Measurements from ENCODE around the gene ST3GAL5. TPM values are rescaled to one million over a fixed set of nuclear protein-coding genes. Genes with fewer than 3 reads are reported as not detected.
"Not testable (repeated sequence)": the region's sequence is repeated elsewhere in the genome, so short reads cannot be mapped to it uniquely, and the experiment has no call there.

ST3GAL5 gene
- 7.7 TPM for total RNA-seq
- long read RNA-seq, full-length matches to known transcripts: 4 of 6 reads
- long read RNA-seq, partial matches to known transcripts: 1 of 6 reads
- long read RNA-seq, other reads (novel, unspliced or antisense): 1 of 6 reads

GRCh38 chr2:85888684-85889626, at the start of gene ST3GAL5:
Gene ST3GAL5 (minus strand): TSS chr2:85888990. CDS start chr2:85888905, 85 bp downstream.
- ATAC-seq (peak; percentile 86), DNase-seq (peak; percentile 96)
- intact Hi-C loops (cut with micrococcal nuclease): no loop called here

- no peak for DNase-seq
- no peak for ATAC-seq
- intact Hi-C loops (cut with micrococcal nuclease): no loop called here
Observed at GRCh38 chr2:85938456-85938855, 49.7 kb upstream of the ST3GAL5 start.

GRCh38 chr2:85937069-85937439, 48.3 kb upstream of the ST3GAL5 start:
- intact Hi-C loops (cut with micrococcal nuclease): no loop called here
- ATAC-seq (no peak), DNase-seq (no peak)

DNA sequence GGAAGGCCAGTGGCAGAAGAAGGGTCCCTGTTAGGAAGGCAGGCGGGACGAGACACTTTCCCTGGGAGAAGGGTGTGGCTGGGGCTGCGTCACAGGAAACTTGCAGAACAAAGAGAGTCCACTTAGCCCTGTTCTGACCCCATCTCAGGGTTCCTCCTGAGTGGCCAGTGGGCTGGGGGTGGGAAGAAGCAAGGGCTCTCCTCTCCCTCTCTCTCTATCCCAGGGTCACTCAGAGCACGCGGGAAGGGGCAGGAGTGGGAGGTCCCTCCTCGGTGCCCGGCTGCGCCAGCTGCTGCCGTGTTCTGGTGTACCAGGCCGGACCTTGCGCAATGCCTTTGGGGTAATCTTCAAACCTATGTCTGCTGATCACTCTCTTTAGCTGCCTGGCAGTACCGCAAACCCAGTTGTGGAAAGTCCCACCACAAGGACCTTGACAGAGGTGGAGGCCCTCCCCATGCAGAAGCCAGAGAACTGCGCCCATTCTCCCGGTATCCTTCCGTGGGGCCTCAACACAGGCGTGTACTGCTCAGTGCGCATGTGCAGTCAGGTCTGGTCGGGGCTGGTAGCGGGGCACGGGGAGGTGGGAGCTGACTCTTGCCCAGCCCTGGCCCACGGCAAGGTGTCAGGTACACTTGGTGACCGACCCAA, 47.8 kb upstream of the ST3GAL5 start:
- DNase-seq (no peak), ATAC-seq (peak; percentile 23)
- intact Hi-C loops (cut with micrococcal nuclease): no loop called here

DNA sequence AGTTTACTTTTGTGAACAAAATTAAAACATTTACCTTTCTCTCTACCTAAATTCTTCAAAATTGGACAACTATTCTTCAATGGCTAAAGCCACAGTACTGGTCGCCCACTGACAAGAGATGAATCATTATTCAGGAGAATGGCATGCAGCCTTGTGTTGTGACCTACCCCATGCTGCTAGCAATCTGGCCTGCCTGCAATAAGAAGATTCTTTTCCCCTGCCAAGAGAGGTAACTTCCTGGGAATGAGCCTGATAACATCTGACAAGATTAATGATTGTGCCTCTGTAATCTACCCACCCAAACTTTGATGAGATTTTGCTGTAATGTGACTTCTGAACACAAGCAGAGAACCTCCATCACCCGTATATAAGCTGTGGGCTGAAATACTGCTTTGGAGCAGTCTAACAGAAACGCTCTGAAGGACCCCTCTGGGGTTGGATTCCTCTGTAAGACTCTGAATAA, 47.0 kb upstream of the ST3GAL5 start:
- DNase-seq: no peak
- ATAC-seq: no peak
- intact Hi-C loops (cut with micrococcal nuclease): no loop called here

DNA sequence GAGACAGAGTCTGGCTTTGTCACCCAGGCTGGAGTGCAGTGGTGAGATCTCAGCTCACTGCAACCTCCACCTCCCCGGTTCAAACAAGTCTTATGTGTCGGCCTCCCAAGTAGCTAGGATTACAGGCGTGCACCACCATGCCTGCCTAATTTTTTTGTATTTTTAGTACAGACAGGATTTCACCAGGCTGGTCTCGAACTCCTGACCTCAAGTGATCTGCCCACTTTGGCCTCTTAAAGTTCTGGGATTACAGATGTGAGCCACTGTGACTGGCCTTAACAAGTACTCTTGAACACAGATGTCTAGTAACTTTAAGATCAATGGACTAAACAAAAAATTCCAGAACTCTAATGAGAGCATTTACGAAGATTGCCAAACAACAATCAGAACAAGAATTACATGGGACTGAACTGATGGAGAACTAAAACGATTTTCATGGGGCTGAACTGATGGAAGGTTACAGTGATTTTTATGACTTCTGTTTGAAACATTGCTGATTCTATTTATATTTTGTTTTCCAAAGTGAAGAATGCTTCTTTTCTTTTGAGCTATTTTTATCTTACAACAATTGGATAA, 46.5 kb upstream of the ST3GAL5 start:
- DNase-seq (no peak), ATAC-seq (no peak)

DNA sequence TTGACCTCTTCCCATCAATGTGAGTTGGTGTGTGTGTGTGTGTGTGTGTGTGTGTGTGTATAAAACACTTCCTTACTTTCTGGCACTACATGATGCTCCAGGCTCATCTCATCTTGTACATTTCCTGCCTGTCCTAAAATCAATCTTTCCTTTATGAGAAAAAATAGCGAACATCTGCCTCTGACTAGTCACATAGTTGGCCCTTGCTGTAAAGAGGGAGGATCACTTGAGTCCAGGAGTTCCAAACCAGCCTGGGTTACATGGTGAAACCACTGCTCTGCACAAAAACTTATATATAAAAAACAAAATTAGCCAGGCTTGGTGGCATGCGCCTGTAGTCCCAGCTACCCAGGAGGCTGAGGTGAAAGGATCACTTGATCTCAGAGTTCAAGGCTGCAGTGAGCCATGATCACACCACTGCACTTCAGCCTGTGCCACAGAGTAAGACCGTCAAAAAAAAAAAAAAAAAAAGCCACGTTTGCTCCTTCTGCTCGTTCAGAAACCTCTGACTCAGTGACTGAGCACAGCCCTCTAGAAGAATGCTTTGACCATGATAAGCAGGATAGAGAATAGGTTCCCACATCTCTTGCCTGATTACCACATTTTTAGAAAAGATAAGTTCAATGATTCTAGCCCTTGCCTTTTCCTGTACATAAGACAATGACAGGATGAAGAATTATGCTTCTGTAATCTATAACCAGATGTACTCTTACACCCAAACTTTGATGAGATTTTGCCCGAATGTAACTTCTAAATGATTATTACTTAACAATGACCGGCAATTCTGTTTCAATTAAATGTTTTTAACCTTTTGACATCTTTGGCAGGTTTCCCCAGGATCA, 45.2 kb upstream of the ST3GAL5 start:
- DNase-seq (no peak), ATAC-seq (peak; percentile 68)
- intact Hi-C loops (cut with micrococcal nuclease): no loop called here

More for the DNA sequence above, 46.5 kb upstream of the ST3GAL5 start:
- intact Hi-C loops (cut with micrococcal nuclease): no loop called here

- intact Hi-C loops (cut with micrococcal nuclease); ATAC-seq; DNase-seq: not testable (repeated sequence)
Observed at GRCh38 chr2:85931151-85931550, 42.4 kb upstream of the ST3GAL5 start.

- DNase-seq (no peak), ATAC-seq (peak; percentile 11)
- intact Hi-C loops (cut with micrococcal nuclease): no loop called here
Observed at GRCh38 chr2:85930129-85931124, 41.6 kb upstream of the ST3GAL5 start.

DNA sequence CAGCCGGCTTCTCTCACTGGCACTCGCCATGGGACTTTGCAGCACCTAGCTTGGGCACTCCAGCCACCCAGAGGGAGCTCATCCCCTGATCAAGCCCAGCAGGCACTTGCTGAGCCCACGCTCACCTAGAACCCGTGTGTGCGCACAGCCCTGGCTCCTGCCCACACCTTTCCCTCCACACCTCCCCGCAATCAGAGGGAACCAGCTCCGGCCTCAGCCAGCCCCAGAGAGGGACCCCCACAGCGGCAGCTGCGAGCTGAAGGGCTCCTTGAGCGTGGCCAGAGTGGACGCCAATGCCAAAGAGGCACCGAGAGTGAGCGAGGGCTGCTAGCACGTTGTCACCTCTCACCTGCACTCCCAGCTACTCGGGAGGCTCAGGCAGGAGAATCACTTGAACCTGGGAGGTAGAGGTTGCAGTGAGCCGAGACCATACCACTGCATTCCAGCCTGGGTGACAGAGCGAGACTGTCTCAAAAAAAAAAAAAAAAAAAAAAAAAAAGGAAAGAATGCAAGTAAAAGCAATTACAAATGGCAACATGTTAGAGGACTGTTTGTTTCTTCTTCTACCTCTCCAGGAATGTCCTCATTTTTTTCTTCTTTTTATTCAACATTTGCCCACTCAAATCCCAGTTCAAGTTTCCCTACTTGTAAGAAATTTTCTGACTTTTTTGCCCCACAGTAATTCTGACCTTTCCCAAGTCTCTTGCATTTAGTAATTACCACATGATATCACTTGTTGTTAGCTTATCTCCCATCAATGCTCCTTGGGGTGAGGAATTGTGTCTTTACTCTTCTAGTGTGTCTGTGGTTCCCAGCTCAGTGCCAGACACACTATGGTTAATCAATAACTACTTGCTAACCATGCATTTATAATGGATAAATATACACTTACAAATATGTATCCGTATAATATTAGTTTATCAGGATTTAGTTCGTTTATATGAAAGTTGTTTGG, 40.6 kb upstream of the ST3GAL5 start:
- ATAC-seq (no peak), DNase-seq (no peak)
- intact Hi-C loops (cut with micrococcal nuclease): no loop called here

DNA sequence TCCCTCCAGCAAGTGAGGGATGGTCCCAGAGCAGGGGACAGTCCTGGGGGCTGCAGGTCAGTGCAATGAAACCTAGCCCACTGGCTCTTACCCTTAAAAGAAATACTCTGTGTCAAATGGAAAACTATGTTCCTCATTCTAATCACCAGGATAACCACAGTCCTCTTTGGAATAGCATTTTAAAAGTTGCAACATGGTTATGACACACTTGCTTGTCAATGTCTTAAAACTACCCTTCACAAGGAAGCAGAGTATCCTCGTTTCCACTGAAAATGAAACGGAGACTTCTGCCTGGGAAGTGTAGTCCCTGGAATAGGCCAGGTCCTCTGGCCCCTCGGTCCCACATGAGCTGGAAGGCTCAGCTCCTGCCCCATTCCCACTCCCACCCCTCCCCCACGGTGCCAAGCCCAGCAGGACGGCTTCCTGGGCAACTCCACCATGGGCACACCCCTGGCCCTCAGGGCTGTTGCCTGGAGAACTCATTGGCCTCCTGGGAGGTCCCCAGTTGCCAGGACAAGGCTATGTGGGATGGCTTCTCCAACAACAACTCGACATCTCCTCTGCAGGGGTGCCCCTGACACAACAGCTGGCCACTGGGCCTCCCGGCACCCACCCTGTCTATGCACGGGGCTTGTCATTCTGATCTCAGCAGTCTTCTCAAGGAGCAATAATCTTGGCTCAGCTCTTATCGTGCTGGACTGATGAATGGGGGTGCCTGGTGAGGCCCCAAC, 38.3 kb upstream of the ST3GAL5 start:
- ATAC-seq (no peak), DNase-seq (no peak)
- intact Hi-C loops (cut with micrococcal nuclease): no loop called here

DNA sequence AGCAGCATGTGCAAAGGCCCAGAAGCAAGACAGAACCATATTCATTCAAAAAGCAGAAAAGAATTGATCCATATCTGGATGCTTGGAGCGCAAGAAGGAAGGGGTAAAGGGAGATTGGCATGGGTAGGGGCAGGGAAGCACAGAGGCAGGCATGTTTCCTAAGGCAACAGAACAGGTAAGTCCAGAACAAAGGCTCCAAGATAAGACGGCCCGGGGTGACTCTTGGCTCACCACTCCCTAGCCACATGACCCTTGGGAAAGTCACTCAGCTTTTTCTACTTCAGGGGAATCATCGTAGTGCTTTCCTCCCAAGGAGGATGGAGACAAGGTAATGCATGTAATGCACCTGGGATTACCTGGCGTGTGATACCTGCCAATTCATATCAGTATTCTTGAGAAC, 37.7 kb upstream of the ST3GAL5 start:
- ATAC-seq (no peak), DNase-seq (no peak)
- intact Hi-C loops (cut with micrococcal nuclease): no loop called here

DNA sequence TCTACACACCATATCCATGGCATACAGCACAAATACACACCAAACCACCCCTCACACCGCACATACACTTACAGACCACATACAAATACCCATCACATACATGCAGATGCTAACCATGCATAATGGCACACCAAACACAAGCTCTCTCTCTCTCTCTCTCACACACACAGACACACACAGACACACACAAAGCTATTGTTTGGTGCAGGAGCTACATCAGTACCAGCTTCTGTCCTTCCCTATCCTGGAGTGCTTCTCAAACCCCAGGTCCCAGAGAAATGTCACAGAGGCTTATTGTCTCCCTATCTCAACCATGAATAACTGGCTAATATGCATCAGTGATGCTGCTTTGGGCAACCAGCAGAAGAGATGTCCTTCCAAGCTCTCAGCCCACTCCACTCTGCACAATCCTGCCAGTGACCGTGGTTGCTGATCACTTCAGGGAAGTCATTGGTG, 36.5 kb upstream of the ST3GAL5 start:
- no peak for ATAC-seq
- intact Hi-C loops (cut with micrococcal nuclease): no loop called here
- DNase-seq: no peak

GRCh38 chr2:85924522-85924921, 35.7 kb upstream of the ST3GAL5 start:
- intact Hi-C loops (cut with micrococcal nuclease): no loop called here
- ATAC-seq: peak; percentile 91

DNA sequence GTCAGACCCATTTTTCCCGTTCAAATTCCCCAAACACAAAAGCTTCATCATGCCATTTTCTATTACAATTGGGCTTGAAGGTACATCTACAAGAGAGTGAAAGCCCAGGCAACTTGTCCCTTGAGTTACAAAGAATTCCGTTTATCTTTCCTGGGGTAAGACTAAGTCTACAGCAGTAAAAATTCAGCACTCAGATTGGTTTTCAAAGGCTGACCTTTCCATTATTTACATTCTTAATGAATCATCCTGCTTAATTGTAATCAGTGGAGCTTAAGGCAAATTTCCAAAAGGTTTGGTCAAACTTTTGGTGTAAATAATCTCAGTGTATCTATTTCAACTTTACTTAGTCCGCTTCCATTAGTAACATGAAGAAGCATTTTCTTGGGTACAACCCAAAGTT, 33.4 kb upstream of the ST3GAL5 start:
- no peak for ATAC-seq
- no peak for DNase-seq
- intact Hi-C loops (cut with micrococcal nuclease): no loop called here

More at GRCh38 chr2:85924522-85924921, 35.7 kb upstream of the ST3GAL5 start:
- DNase-seq: peak; percentile 66

GRCh38 chr2:85921659-85922058, 32.9 kb upstream of the ST3GAL5 start:
- ATAC-seq (no peak), DNase-seq (no peak)
- intact Hi-C loops (cut with micrococcal nuclease): no loop called here

All from left ventricle myocardium superior (tissue), 1 donor.